HG02840 (cell line): ENCODE results near the gene SCO1.
A peak's percentile ranks its signal among the peaks of the same experiment; 100 is the strongest.

Source experiments
- ATAC-seq: cut with Tn5 transposase; IDR thresholded peaks from one replicate; pipeline ENCODE4 v1.9.1; 2021; ENCODE audit warnings: mild to moderate bottlenecking, moderate library complexity, moderate number of reproducible peaks; ENCODE audit not compliant: unreplicated experiment, low FRiP score

The SCO1 gene

DNA sequence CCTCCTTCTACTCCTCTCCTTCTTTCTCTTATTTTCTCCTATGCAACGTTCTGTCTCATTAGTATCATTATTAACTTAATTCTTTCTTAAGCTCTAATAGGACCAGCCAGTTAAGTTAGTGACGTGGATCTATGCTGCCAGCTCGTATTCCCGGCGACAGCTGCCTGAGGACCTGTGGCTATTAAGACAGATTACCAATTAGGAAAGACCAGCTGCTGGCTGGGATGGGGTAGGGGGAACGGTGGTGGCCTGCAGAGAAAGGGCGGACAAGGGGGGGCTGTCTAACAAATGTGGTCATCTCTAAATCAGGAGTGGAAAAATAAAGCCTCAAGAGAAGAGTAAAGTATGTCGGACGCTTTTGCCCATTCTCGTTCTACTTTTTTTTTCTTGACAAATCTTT is 39.5 kb downstream of the SCO1 start:
- ATAC-seq, result no peak

DNA sequence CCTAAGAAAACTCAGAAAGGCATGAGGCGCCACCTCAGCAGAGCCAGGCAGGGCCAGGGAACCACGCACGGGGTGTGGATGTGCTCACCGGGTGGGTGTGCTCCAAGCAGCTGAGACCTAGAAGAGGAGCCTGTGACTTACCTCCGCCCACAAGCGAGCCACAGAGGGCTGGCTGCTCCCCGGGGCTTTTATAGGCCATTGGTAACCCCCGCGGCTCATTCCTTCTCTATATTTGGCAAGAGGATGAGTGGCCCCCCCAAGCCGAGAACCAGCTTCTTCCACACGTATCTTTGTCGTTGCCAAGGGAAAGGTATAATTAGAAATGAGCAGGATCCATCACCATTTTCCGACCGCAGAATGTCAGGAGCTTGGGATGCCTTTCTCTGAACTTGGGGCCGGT is 40.2 kb downstream of the SCO1 start, which contains the start of gene MYH3:
MYH3 (minus strand) TSS at position 162 of the 400 bp plus-strand sequence. CDS start 2,245 bp downstream, outside the sequence.
- no peak for ATAC-seq

DNA sequence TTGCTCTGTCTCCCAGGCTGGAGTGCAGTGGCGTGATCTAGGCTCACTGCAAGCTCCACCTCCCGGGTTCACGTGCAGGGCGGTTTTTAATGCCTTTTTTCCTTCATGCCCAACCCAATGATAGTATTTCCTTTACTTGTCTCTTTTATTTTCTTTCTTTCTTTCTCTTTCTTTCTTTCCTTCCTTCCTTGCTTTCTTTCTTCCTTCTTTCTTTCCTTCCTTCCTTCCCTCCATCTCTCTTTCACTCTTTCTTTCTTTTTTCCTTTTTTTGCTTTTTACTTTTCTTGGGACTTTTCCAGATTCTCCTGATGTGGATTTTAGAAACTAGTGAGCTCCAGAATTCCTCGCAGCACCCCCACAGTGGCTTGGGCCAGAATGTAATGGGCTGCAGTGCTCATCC is 43.3 kb downstream of the SCO1 start:
- ATAC-seq, result no peak

DNA sequence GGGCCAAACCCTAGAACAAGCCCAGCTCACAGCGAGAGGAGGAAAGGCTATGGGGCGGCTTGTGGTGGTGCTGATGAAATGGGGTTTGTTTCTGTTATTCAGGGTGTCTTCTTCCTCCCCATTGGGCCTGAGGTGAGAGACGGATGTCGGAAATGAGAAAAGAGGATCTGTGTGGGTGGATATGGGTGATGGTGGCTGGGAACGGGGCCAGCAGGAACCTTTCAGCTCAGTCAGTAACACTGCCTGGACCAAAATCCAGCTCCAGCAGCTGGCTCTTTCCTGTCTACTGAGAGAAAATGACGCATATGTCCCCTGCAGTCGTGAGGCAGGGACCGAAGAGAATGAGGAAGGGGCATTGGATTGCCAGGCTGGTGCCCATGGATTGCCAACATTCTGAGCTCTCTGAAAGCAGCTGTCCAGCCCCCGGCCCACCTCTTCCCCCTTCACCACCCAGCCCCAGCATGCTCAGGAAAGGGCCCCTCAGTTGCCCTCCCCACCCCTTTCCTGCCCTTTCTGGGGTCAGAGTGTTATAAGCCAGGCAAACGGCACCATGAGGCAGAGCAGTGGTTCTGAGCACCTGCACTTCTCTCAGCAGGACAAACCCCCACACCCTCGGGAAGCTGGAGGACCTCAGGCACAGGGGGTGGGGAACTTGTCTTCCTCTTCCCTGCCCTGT is 44.2 kb downstream of the SCO1 start:
- ATAC-seq, result no peak

DNA sequence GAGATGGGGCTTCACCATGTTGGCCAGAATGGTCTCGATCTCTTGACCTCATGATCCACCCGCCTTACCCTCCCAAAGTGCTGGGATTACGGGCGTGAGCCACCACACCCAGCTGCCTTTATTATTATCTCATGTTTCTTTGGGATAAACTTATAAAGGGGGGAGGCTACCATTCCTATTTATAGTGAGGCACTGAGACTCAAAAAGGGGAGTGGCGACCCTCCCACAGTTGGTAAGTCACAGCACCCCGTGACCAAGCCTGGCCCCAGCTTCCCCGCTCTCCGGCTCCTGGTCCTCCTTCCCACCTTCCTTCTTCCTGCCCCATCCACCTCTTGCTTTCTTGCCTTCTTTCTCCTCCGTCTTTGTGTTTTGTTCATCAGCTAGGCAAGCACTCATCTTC is 45.4 kb downstream of the SCO1 start:
- ATAC-seq, result no peak

DNA sequence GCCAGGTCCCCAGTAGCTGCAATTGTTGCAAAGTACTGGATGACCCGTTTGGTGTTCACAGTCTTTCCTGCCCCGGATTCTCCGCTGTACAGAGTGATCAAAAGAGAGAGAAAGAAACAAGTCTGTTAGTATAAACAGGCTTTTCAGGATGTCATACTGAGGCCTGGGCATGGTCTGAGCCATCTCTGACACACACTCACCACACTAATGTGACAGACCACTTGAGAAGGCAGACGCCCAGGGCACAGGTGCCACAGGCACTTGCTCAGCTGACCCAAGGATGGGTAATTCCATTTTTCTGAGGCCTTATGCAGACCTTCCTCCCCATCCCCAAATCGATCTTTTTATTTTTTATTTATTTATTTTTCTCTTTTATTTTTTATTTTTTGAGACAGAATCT is 47.7 kb downstream of the SCO1 start:
- ATAC-seq, result no peak

DNA sequence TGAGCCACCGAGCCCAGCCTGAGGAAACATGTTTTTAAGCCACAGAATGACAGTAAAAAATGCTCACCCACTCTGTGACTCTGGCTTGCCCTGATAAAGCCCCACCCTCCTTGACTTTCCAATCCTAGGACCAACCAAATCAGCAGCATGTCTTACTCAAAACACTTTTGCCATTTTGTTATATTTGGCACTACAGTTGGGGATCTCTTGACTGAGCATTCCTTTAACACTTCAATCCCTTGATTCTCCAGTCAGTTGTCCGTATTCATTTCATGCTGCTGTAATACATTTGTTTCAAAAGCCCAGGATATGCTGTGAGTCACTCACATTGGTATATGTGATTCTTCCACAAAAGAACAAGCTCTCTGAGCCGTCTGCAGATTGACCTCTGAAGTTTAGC is 48.4 kb downstream of the SCO1 start:
- no peak for ATAC-seq

DNA sequence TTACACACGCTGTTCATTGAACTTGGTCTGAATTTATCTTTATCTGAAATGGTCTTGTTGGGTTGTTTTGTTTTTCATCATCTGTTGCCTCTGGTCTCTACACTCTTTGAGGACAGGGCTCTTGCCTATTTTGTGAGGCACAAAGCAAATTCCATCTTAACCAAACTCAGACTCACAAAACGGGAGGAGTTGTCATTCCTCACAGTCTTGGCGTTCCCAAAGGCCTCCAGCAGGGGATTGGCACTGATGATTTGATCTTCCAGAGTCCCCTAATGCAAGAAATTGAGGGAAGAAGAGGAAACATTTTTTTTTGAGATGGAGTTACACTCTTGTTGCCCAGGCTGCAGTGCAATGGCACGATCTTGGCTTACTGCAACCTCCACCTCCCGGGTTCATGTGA is 49.0 kb downstream of the SCO1 start:
- ATAC-seq, result no peak

DNA sequence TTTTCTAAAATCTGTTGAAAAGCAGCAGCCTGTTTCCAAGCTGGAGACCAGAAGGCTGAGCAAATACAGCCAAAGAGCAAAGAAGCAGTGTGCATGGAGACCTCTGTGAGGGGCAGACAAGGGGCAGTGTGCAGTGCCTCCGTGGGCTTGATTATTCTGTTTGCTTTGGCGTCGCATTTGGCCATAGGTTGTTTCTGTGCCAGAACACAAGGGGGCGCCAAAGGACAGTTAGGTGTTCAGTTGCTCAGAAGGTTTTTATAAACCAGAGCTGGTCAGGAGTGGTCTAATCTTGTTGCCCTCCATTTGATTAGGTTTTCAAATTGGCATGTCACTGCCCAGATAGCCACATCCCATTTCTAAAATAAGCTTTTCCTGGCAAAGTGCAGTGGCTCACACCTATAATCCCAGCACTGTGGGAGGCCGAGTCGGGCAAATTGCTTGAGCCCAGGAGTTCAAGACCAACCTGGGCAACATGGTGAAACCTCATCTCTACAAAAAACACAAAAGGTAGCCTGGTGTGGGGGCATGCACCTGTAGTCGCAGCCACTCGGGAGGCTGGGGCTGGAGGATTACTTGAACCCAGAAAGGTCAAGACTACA is 50.8 kb downstream of the SCO1 start:
- ATAC-seq, result no peak

DNA sequence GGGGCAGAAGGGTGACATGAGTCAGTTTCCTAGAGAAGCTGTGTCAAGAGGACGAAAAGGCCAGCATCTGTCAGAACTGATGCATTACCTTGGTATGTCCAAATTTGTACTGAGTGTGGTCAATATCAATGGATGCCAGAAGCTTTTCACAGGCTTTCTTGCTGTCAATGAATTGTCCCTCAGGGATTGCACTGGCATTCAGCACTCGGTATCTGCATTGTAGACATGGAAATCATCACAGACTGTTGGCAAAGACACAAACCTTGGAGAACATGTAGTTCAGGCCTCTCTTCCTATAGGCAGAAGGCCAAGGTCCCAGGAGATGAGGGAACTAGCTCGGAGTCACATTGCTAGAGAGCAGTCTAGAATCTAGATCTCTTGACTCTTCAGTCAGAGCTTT is 56.9 kb downstream of the SCO1 start:
- ATAC-seq, result no peak

DNA sequence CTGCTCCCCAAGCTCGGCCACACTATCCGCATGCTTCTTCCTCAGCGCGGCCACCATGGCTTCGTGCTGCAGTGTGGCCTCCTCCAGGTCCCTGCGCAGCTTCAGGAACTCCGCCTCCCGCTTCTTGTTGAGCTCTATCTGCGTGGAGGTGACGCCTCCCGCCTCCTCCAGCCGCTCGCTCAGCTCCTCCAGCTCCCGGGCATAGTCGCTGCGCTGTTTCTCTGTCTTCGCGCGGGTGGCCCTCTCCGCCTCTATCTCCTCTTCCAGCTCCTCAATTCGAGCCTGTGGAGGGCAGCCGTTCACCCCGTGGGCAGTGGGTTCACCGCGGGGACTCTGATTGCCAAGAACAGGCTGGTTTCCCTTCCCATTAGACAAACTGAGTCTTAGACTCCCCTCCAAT is 59.2 kb downstream of the SCO1 start:
- ATAC-seq, result no peak

DNA sequence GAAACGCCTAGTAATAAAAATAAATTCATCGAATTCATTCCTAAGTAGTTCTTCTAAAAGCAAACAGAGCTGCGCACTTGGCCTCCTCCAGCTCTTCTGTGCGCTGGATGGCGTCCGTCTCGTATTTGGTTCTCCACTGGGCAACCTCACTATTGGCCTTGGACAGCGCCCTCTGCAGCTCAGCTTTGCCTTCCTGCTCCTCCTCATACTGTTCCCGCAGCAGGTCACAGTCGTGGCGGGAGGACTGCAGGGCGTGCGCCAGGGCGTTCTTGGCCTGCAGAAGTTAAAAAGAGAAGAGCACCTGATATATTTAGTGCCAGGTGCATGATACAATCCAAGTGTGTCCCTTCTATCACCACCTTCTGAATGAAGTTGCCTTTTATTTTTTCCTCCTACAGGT is 62.0 kb downstream of the SCO1 start:
- no peak for ATAC-seq

DNA sequence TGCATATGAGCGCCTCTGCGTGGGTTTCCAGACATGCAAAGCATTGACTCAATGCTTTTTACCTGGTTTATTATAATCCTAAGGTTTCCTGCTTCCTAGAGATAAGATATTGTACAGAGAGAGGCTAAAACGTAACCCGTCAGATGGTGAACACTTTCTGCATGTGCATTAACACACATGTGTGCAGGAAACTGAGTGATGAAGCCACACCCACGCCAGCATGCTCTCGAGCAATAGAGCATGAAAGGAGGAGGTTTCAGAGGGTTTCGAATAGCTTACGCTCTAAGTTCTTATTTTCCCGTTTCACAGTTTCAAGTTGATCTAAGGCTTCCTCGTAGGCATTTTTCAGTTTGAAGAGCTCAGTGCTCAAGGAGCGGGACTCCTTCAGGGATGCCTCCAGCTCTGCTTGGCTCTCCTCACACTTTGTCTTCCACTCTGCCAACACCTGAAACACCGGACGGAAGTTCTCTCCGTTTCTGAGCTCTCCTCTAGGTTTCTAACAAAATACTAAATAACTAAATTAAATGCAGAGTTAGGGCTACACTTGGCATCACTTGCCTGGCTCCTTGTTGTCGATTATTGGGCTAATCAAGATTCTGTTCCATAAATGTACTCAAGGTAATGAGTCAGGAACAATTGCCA is 63.5 kb downstream of the SCO1 start:
- peak; percentile 94 for ATAC-seq

DNA sequence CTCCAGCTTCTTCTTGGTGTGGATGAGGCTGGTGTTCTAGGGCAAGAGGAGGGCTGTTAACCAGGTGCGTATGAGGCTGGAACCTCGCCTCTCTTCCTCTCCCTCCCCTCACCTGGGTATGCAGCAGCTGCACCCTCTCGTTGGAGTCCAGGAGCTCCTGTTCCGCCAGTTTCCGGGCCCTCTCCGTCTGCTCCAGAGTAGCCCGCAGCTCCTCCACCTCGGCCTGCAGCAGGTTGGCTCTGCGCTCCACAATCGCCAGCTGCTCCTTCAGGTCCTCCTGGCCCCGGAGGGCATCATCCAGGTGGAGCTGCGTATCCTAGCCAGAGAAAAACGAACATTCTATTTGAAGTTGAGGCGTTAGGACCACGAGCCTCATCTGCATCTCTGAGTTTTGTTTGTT is 65.6 kb downstream of the SCO1 start:
- ATAC-seq, result no peak

DNA sequence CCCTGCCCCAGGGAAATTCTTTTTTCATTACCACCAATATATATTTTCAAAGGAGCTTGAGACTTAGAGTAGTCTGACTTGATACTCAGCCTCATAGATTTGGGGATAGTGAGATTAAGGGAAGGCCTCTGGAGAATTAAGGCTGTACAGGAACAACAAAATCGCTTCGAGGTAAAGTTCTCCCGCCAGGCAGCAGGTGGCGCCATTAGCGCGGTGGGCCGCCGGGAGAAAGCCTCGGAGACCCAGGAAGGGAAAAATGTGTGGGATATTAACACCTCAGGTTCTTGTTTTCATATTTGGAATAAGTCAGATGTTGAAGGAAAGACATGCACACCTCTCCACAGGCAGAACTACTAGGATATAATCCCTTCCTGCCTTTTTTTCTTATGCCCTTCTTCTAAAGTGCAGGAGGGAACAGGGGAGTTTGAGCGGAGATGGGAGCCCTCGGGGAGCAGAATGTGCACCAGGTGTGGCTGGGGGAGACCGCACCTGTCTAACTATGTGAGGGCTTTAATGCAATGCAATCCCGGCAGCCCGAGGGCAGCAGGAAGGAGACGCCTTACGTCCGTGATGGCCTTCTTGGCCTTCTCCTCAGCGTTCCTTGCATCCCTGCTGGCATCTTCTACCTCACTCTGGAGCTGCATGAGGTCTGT is 66.2 kb downstream of the SCO1 start:
- ATAC-seq, result no peak

DNA sequence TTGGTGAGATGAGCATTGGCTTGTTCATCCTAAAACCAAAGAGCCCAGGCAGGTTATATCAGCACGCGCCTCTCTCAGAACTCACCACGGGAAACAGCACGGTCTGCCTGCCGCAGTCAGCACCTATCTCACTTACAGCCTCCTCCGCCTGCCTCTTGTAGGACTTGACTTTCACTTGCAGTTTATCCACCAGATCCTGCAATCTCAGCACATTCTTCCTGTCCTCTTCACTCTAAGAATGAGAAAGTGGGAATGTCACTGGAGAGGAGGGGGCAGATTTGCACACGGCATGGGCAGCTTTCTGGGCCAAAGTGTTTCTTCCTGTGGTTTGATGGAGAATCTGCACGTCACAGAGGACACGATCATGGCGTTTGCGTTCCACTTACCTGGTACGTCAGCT is 67.6 kb downstream of the SCO1 start:
- ATAC-seq, result no peak

DNA sequence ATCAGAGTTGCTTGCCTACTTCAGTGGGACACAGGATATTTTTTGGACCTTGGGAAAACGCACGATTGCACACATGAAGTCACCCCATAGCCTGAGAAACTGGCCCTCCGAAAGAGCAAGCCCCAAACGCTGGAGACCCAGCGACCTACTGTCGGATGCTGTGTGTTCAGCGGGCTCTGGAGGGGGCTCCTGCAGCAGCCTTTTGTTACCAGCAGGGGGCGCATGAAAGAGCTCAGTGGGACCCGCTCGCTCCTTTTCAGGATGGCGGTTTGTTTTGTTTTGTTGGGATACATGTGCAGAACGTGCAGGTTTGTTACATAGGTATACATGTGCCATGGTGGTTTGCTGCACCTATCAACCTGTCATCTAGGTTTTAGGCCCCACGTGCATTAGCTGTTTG is 68.6 kb downstream of the SCO1 start:
- no peak for ATAC-seq

DNA sequence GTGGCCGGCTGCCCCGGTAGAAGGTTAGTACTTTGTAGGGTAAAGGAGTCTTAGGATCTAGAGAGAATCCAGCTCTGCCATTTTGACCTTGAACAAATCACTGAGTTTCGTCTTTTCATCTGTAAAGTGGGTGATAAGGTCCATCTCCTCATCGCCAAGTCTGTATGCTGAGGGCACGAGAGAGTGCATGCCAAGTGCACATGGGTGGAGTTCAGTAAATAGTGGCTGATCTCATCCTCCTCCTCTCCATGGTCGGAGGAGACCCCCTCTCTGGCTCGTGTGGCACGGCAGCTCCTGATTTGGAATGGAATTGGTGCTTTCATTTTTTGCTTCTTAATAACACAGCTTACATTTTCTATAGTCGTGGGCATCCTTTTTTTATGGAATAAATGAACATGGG is 70.9 kb downstream of the SCO1 start:
- no peak for ATAC-seq

DNA sequence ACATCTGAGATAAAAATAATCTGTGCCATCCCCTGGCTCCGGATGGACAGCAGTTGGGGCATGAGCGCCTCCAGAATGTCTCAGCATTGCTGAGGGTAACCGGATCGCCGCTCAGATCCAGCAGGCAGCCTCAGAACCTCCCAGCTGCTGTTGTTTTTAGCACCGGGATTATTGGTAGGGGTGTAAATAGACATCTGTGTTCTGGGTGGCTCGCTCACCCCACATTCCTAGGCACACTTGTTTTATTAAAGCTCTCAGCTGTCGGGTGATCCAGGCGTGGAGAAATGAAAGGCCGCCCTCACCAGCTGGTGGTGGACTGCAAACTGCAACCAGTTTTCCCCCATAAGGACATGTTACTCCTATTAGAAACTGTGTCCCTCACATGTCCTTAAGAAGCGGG is 72.4 kb downstream of the SCO1 start:
- ATAC-seq, result no peak

DNA sequence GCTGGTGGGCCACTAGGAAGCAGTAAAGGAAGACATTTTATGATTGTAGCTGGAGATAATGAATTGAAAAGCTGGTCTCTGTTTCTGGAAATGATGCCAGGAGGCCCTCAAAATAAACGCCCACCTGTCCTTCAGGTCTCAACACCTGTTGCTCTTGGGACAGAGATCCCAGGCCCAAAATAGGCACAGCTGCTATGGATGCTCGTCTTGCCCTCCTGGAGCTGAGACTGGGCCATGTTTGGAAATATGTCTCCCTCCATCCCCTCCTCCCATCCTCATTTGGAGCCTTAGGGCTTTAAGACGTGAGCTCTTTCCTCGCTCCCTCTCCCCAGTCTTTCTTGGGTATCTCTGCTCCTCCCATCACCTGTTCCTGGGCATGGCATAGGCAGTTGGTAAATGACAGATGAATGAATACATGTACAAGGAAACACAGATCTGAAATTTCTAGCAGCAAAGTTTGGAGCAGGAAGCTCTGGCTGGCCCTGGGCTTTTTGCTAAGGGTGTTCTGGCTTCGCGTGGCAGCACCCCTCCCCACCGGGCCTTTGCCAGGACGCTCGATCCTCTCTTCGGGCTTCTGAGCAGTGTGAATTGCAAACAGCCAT is 73.5 kb downstream of the SCO1 start:
- ATAC-seq, result no peak
